ENCODE results near the gene RGL2.

RGL2 gene

GRCh38 chr6:33306356-33306755 lies 7.6 kb upstream of the RGL2 start:
- TF ChIP-seq EZH2 (IDR thresholded peaks at IDR 0.05; ENCODE audit: borderline replicate concordance, low read depth, low read length, severe bottlenecking), result no peak
- TF ChIP-seq, protein P1, sequence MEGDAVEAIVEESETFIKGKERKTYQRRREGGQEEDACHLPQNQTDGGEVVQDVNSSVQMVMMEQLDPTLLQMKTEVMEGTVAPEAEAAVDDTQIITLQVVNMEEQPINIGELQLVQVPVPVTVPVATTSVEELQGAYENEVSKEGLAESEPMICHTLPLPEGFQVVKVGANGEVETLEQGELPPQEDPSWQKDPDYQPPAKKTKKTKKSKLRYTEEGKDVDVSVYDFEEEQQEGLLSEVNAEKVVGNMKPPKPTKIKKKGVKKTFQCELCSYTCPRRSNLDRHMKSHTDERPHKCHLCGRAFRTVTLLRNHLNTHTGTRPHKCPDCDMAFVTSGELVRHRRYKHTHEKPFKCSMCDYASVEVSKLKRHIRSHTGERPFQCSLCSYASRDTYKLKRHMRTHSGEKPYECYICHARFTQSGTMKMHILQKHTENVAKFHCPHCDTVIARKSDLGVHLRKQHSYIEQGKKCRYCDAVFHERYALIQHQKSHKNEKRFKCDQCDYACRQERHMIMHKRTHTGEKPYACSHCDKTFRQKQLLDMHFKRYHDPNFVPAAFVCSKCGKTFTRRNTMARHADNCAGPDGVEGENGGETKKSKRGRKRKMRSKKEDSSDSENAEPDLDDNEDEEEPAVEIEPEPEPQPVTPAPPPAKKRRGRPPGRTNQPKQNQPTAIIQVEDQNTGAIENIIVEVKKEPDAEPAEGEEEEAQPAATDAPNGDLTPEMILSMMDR (IDR thresholded peaks at IDR 0.05; ENCODE audit: borderline replicate concordance, extremely low read depth, low read length, poor library complexity, severe bottlenecking), result no peak
- Histone ChIP-seq H3K27ac (ENCODE audit: low read length) (no peak overlapping the region), H3K27me3 (ENCODE audit: insufficient read depth, low read length, poor library complexity) (no peaks in the 10 kb centered on the region), H4K20me1 (ENCODE audit: insufficient read depth, low read length) (peaks cover 17% of the 10 kb centered on the region), H3K4me3 (ENCODE audit: low read depth in 1 of 2, low read length in 2 of 2) (no peak overlapping the region), H3K9me3 (ENCODE audit: insufficient read depth, low read length, severe bottlenecking) (no peaks in the 10 kb centered on the region), H2AFZ (ENCODE audit: low read depth, low read length) (no peak overlapping the region), H3K9ac (ENCODE audit: low read depth, low read length) (no peak overlapping the region), H3K36me3 (ENCODE audit: insufficient read depth, low read length) (peaks cover 63% of the 10 kb centered on the region), H3K4me2 (ENCODE audit: insufficient read depth, low read length) (no peak overlapping the region), H3K4me1 (ENCODE audit: insufficient read depth, low read length) (peaks cover 6% of the 10 kb centered on the region; the same call in 1 of the 2 replicates), H3K79me2 (ENCODE audit: insufficient read depth, low read length) (peaks cover 60% of the 10 kb centered on the region)
- ATAC-seq (ENCODE audit: insufficient read depth, low read depth) (no peak), DNase-seq (no peak)

GRCh38 chr6:33305052-33305451 lies 6.3 kb upstream of the RGL2 start:
- Histone ChIP-seq H3K4me3 (ENCODE audit: low read depth in 1 of 2, low read length in 2 of 2) (no peak overlapping the region), H4K20me1 (ENCODE audit: insufficient read depth, low read length) (peaks cover 17% of the 10 kb centered on the region), H3K9me3 (ENCODE audit: insufficient read depth, low read length, severe bottlenecking) (no peaks in the 10 kb centered on the region), H3K36me3 (ENCODE audit: insufficient read depth, low read length) (peaks cover 55% of the 10 kb centered on the region), H2AFZ (ENCODE audit: low read depth, low read length) (no peak overlapping the region), H3K27ac (ENCODE audit: low read length) (no peak overlapping the region), H3K9ac (ENCODE audit: low read depth, low read length) (no peak overlapping the region), H3K4me1 (ENCODE audit: insufficient read depth, low read length) (peaks cover 19% of the 10 kb centered on the region), H3K79me2 (ENCODE audit: insufficient read depth, low read length) (peaks cover 58% of the 10 kb centered on the region), H3K27me3 (ENCODE audit: insufficient read depth, low read length, poor library complexity) (no peaks in the 10 kb centered on the region), H3K4me2 (ENCODE audit: insufficient read depth, low read length) (no peak overlapping the region)
- TF ChIP-seq, protein P1 (IDR thresholded peaks at IDR 0.05; ENCODE audit: borderline replicate concordance, extremely low read depth, low read length, poor library complexity, severe bottlenecking), result no peak
- no peak for TF ChIP-seq EZH2 (IDR thresholded peaks at IDR 0.05; ENCODE audit: borderline replicate concordance, low read depth, low read length, severe bottlenecking)
- no peak for DNase-seq
- ATAC-seq (ENCODE audit: insufficient read depth, low read depth), result no peak

DNA sequence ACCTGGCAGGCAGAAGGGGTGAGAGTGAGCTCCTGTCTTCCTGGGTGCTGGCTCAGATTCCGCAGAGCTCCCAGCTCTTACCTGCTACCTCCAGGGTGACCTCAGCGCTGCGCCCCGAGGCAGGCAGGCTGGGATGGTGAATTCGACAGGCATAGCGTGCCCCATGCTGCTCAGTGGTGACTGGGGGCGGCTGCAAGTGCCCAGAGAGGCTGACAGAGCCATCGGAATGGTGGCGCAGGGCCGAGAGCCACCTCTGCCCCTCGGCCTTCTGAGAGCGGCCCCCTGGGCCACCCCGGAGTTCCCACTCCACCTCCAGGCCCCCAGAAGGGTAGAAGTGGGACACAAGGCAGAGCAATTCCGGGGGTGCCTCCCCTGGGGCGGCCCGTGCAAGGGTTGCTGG lies 5.5 kb upstream of the RGL2 start:
- TF ChIP-seq EZH2 (IDR thresholded peaks at IDR 0.05; ENCODE audit: borderline replicate concordance, low read depth, low read length, severe bottlenecking), result no peak
- TF ChIP-seq, protein P1 (IDR thresholded peaks at IDR 0.05; ENCODE audit: borderline replicate concordance, extremely low read depth, low read length, poor library complexity, severe bottlenecking), result no peak
- no peak overlapping the region for H3K4me3 ChIP-seq (ENCODE audit: low read depth in 1 of 2, low read length in 2 of 2)
- no peak for ATAC-seq (ENCODE audit: insufficient read depth, low read depth)

DNA sequence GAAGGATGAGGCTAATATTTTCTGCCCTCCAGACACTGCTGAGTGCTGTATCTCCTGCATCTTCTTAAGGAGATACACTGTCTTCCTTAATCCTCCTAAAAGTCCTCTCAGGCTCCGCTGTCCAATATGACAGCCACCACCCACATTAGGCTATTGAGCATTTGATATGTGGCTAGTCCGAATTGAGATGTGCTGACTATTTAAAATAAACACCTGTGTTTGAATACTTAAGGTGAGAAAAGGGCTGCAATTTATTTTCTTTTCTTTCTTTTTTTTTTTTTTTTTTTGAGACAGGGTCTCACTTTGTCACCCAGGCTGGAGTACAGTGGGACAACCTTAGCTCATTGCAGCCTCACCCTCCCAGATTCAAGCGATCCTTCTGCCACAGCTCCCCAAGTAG lies 3.1 kb upstream of the RGL2 start:
- no peak for DNase-seq
- no peak overlapping the region for H3K9ac ChIP-seq (ENCODE audit: low read depth, low read length)
- H3K4me2 ChIP-seq (ENCODE audit: insufficient read depth, low read length), result no peak overlapping the region
- H4K20me1 ChIP-seq (ENCODE audit: insufficient read depth, low read length), result peaks cover 20% of the 10 kb centered on the region
- peaks cover 57% of the 10 kb centered on the region for H3K79me2 ChIP-seq (ENCODE audit: insufficient read depth, low read length)
- no peak for ATAC-seq (ENCODE audit: insufficient read depth, low read depth)
- H3K4me3 ChIP-seq (ENCODE audit: low read depth in 1 of 2, low read length in 2 of 2), result no peak overlapping the region
- no peaks in the 10 kb centered on the region for H3K9me3 ChIP-seq (ENCODE audit: insufficient read depth, low read length, severe bottlenecking)
- peaks cover 43% of the 10 kb centered on the region for H3K36me3 ChIP-seq (ENCODE audit: insufficient read depth, low read length)
- H3K4me1 ChIP-seq (ENCODE audit: insufficient read depth, low read length), result peaks cover 39% of the 10 kb centered on the region
- H3K27ac ChIP-seq (ENCODE audit: low read length), result no peak overlapping the region
- no peak for TF ChIP-seq EZH2 (IDR thresholded peaks at IDR 0.05; ENCODE audit: borderline replicate concordance, low read depth, low read length, severe bottlenecking)
- TF ChIP-seq, protein P1 (IDR thresholded peaks at IDR 0.05; ENCODE audit: borderline replicate concordance, extremely low read depth, low read length, poor library complexity, severe bottlenecking), result no peak
- H2AFZ ChIP-seq (ENCODE audit: low read depth, low read length), result no peak overlapping the region
- no peaks in the 10 kb centered on the region for H3K27me3 ChIP-seq (ENCODE audit: insufficient read depth, low read length, poor library complexity)

More for the DNA sequence above, 5.5 kb upstream of the RGL2 start:
- H2AFZ ChIP-seq (ENCODE audit: low read depth, low read length), result no peak overlapping the region
- peaks cover 55% of the 10 kb centered on the region for H3K36me3 ChIP-seq (ENCODE audit: insufficient read depth, low read length)
- H3K9ac ChIP-seq (ENCODE audit: low read depth, low read length), result no peak overlapping the region
- DNase-seq, result no peak
- H3K4me1 ChIP-seq (ENCODE audit: insufficient read depth, low read length), result peaks cover 25% of the 10 kb centered on the region
- H4K20me1 ChIP-seq (ENCODE audit: insufficient read depth, low read length), result peaks cover 24% of the 10 kb centered on the region
- no peak overlapping the region for H3K27ac ChIP-seq (ENCODE audit: low read length)
- H3K79me2 ChIP-seq (ENCODE audit: insufficient read depth, low read length), result peaks cover 61% of the 10 kb centered on the region
- H3K4me2 ChIP-seq (ENCODE audit: insufficient read depth, low read length), result no peak overlapping the region
- H3K27me3 ChIP-seq (ENCODE audit: insufficient read depth, low read length, poor library complexity), result no peaks in the 10 kb centered on the region
- H3K9me3 ChIP-seq (ENCODE audit: insufficient read depth, low read length, severe bottlenecking), result no peaks in the 10 kb centered on the region

Data from DND-41 (cell line).